Measurements from ENCODE around the gene PTK7. TPM values are rescaled to one million over a fixed set of nuclear protein-coding genes. Genes with fewer than 3 reads are reported as not detected.

The PTK7 gene
- total RNA-seq, 1 experiment from 2014 or later, result 48.1 TPM

GRCh38 chr6:43043310-43043709, 32.8 kb upstream of the PTK7 start:
- intact Hi-C loops (cut with micrococcal nuclease), result no loop called here
- Histone ChIP-seq H2AFZ (ENCODE audit: low read length) (no peak overlapping the region), H3K9me2 (replicated peaks; ENCODE audit: low read length) (no peaks in the 10 kb centered on the region), H3K4me2 (ENCODE audit: low read length) (no peak overlapping the region), H3K4me3 (ENCODE audit: low read length) (no peak overlapping the region), H3F3A (ENCODE audit: low read length, unreplicated experiment) (no peaks in the 10 kb centered on the region), H3K9me3 (ENCODE audit: low read length) (no peaks in the 10 kb centered on the region), H3K79me2 (ENCODE audit: low read length) (no peaks in the 10 kb centered on the region), H3K9ac (ENCODE audit: low read length) (no peak overlapping the region), H4K20me1 (ENCODE audit: low read length) (no peaks in the 10 kb centered on the region), H3K27me3 (ENCODE audit: low read length) (no peaks in the 10 kb centered on the region), H3K27ac (ENCODE audit: low read length) (no peak overlapping the region), H3K4me1 (ENCODE audit: insufficient read depth, low read length) (no peaks in the 10 kb centered on the region), H3K36me3 (ENCODE audit: low read depth, low read length) (peaks cover 3% of the 10 kb centered on the region)
- ATAC-seq (no peak), DNase-seq (no peak)
- TF ChIP-seq EZH2 (IDR thresholded peaks at IDR 0.05; ENCODE audit: low read length, unreplicated experiment) (no peak), CTCF (conservative IDR thresholded peaks at IDR 0.05; ENCODE audit: low read depth, low read length) (no peak), EZH2phosphoT487 (IDR thresholded peaks at IDR 0.05; ENCODE audit: borderline replicate concordance, low read length) (no peak)
- no TSS peak for BruUV-seq (replicated peaks)
- ChIA-PET CTCF (no interaction called here), POLR2A (ENCODE audit: unreplicated experiment) (no interaction called here)

GRCh38 chr6:43045371-43045930, 30.7 kb upstream of the PTK7 start:
- DNase-seq (no peak), ATAC-seq (no peak)
- H3K9me3 ChIP-seq (ENCODE audit: low read length), result no peaks in the 10 kb centered on the region
- H3K27me3 ChIP-seq (ENCODE audit: low read length), result no peaks in the 10 kb centered on the region
- BruUV-seq (replicated peaks), result no TSS peak
- no peak for TF ChIP-seq EZH2phosphoT487 (IDR thresholded peaks at IDR 0.05; ENCODE audit: borderline replicate concordance, low read length)
- no peak for TF ChIP-seq CTCF (conservative IDR thresholded peaks at IDR 0.05; ENCODE audit: low read depth, low read length)
- no peak for TF ChIP-seq EZH2 (IDR thresholded peaks at IDR 0.05; ENCODE audit: low read length, unreplicated experiment)
- no peaks in the 10 kb centered on the region for H3K79me2 ChIP-seq (ENCODE audit: low read length)
- POLR2A ChIA-PET (ENCODE audit: unreplicated experiment), result no interaction called here
- intact Hi-C loops (cut with micrococcal nuclease), result no loop called here
- H3K36me3 ChIP-seq (ENCODE audit: low read depth, low read length), result peaks cover 3% of the 10 kb centered on the region
- CTCF ChIA-PET, result no interaction called here
- no peak overlapping the region for H2AFZ ChIP-seq (ENCODE audit: low read length)
- H3K4me2 ChIP-seq (ENCODE audit: low read length), result no peak overlapping the region
- H3F3A ChIP-seq (ENCODE audit: low read length, unreplicated experiment), result no peaks in the 10 kb centered on the region
- no peaks in the 10 kb centered on the region for H3K9me2 ChIP-seq (replicated peaks; ENCODE audit: low read length)
- no peaks in the 10 kb centered on the region for H3K4me1 ChIP-seq (ENCODE audit: insufficient read depth, low read length)
- H3K9ac ChIP-seq (ENCODE audit: low read length), result no peak overlapping the region
- no peaks in the 10 kb centered on the region for H4K20me1 ChIP-seq (ENCODE audit: low read length)
- H3K27ac ChIP-seq (ENCODE audit: low read length), result no peak overlapping the region
- H3K4me3 ChIP-seq (ENCODE audit: low read length), result no peak overlapping the region

GRCh38 chr6:43047998-43048397, 28.1 kb upstream of the PTK7 start:
- Histone ChIP-seq H4K20me1 (ENCODE audit: low read length) (no peaks in the 10 kb centered on the region), H3K4me3 (ENCODE audit: low read length) (no peak overlapping the region), H3K4me2 (ENCODE audit: low read length) (no peak overlapping the region), H3K9ac (ENCODE audit: low read length) (no peak overlapping the region), H3K9me2 (replicated peaks; ENCODE audit: low read length) (no peaks in the 10 kb centered on the region), H3K4me1 (ENCODE audit: insufficient read depth, low read length) (peaks cover 10% of the 10 kb centered on the region), H3K79me2 (ENCODE audit: low read length) (peaks cover 17% of the 10 kb centered on the region; the same call in 1 of the 2 replicates), H2AFZ (ENCODE audit: low read length) (no peak overlapping the region), H3K27ac (ENCODE audit: low read length) (no peak overlapping the region), H3F3A (ENCODE audit: low read length, unreplicated experiment) (no peaks in the 10 kb centered on the region), H3K27me3 (ENCODE audit: low read length) (no peaks in the 10 kb centered on the region), H3K36me3 (ENCODE audit: low read depth, low read length) (no peaks in the 10 kb centered on the region; the same call in 1 of the 2 replicates), H3K9me3 (ENCODE audit: low read length) (no peaks in the 10 kb centered on the region)
- POLR2A ChIA-PET (ENCODE audit: unreplicated experiment), result no interaction called here
- ATAC-seq (no peak), DNase-seq (no peak)
- CTCF ChIA-PET, result no interaction called here
- intact Hi-C loops (cut with micrococcal nuclease), result no loop called here
- TF ChIP-seq EZH2 (IDR thresholded peaks at IDR 0.05; ENCODE audit: low read length, unreplicated experiment) (no peak), EZH2phosphoT487 (IDR thresholded peaks at IDR 0.05; ENCODE audit: borderline replicate concordance, low read length) (no peak), CTCF (conservative IDR thresholded peaks at IDR 0.05; ENCODE audit: low read depth, low read length) (no peak)
- no TSS peak for BruUV-seq (replicated peaks)
